ENCODE data around the gene PTPN18. TPM values are rescaled to one million over a fixed set of nuclear protein-coding genes. Genes with fewer than 3 reads are reported as not detected.

PTPN18 gene, protein sequence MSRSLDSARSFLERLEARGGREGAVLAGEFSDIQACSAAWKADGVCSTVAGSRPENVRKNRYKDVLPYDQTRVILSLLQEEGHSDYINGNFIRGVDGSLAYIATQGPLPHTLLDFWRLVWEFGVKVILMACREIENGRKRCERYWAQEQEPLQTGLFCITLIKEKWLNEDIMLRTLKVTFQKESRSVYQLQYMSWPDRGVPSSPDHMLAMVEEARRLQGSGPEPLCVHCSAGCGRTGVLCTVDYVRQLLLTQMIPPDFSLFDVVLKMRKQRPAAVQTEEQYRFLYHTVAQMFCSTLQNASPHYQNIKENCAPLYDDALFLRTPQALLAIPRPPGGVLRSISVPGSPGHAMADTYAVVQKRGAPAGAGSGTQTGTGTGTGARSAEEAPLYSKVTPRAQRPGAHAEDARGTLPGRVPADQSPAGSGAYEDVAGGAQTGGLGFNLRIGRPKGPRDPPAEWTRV
- total RNA-seq = 10 to 100 TPM in 1 of 4 donors, 1 to 10 TPM in 3; 3.0 to 15.2 (median 7.0) TPM

- in situ Hi-C loops (cut with MboI; ENCODE audit: low sequenced_read_pairs in 4 of 4) (loop anchor here in 1 of 4 donors (25.0 kb wide), 1 partner anchor 731 kb away; the partner anchor contains the start of gene FAM168B), intact Hi-C loops (cut with DNase I; ENCODE audit: low total_unique reads) (loop anchor here (1.0 to 2.0 kb wide), 3 partner anchors 14 to 35 kb away; partner anchors contain the start of gene IMP4)
These were observed at the start of gene PTPN18 for GRCh38 chr2:130355578-130356431. Gene PTPN18 (plus strand): TSS chr2:130356056. CDS start chr2:130356108, 52 bp downstream.

GRCh38 chr2:130307850-130308249, 48.0 kb upstream of the PTPN18 start:
- no peak for ATAC-seq
- TF ChIP-seq POLR2A (IDR thresholded peaks at IDR 0.05) = no peak
- TF ChIP-seq, protein P1, sequence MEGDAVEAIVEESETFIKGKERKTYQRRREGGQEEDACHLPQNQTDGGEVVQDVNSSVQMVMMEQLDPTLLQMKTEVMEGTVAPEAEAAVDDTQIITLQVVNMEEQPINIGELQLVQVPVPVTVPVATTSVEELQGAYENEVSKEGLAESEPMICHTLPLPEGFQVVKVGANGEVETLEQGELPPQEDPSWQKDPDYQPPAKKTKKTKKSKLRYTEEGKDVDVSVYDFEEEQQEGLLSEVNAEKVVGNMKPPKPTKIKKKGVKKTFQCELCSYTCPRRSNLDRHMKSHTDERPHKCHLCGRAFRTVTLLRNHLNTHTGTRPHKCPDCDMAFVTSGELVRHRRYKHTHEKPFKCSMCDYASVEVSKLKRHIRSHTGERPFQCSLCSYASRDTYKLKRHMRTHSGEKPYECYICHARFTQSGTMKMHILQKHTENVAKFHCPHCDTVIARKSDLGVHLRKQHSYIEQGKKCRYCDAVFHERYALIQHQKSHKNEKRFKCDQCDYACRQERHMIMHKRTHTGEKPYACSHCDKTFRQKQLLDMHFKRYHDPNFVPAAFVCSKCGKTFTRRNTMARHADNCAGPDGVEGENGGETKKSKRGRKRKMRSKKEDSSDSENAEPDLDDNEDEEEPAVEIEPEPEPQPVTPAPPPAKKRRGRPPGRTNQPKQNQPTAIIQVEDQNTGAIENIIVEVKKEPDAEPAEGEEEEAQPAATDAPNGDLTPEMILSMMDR (IDR thresholded peaks at IDR 0.05 in 4 of 5, conservative IDR thresholded peaks at IDR 0.05 in 1 of 5) = no peak
- H3K9me3 ChIP-seq = no peaks in the 10 kb centered on the region
- in situ Hi-C loops (cut with MboI; ENCODE audit: low sequenced_read_pairs in 4 of 4) (no loop called here), intact Hi-C loops (cut with DNase I; ENCODE audit: low total_unique reads) (no loop called here)
- H3K27me3 ChIP-seq = no peaks in the 10 kb centered on the region
- H3K4me1 ChIP-seq = no peaks in the 10 kb centered on the region
- H3K27ac ChIP-seq = no peak overlapping the region
- H3K36me3 ChIP-seq = no peaks in the 10 kb centered on the region
- H3K4me3 ChIP-seq = no peak overlapping the region
- no peak for DNase-seq

More at GRCh38 chr2:130355578-130356431, at the start of gene PTPN18:
- peak; percentile 92 to 93 for ATAC-seq
- H3K9me3 ChIP-seq = no peaks in the 10 kb centered on the region
- peak within 1 kb of the TSS; percentile 75 to 88 (median 86) for H3K27ac ChIP-seq
- H3K4me3 ChIP-seq = peak within 1 kb of the TSS; percentile 71 to 87 (median 75)
- peak; percentile 83 to 89 for DNase-seq
- peaks cover 13 to 21% of the 10 kb centered on the region in 2 donors for H3K4me1 ChIP-seq
- H3K27me3 ChIP-seq = no peaks in the 10 kb centered on the region
- H3K36me3 ChIP-seq = no peaks in the 10 kb centered on the region
- TF ChIP-seq POLR2A (IDR thresholded peaks at IDR 0.05) = peak; percentile 86 to 90
- TF ChIP-seq, protein P1 (IDR thresholded peaks at IDR 0.05 in 4 of 5, conservative IDR thresholded peaks at IDR 0.05 in 1 of 5) = peak; percentile 58 to 74 (median 72)

GRCh38 chr2:130310881-130311280, 45.0 kb upstream of the PTPN18 start:
- H3K4me1 ChIP-seq = no peaks in the 10 kb centered on the region
- no peak overlapping the region for H3K4me3 ChIP-seq
- H3K27ac ChIP-seq = no peak overlapping the region
- H3K27me3 ChIP-seq = no peaks in the 10 kb centered on the region
- in situ Hi-C loops (cut with MboI; ENCODE audit: low sequenced_read_pairs in 4 of 4) (no loop called here), intact Hi-C loops (cut with DNase I; ENCODE audit: low total_unique reads) (no loop called here)
- TF ChIP-seq, protein P1 (IDR thresholded peaks at IDR 0.05 in 4 of 5, conservative IDR thresholded peaks at IDR 0.05 in 1 of 5) = no peak
- TF ChIP-seq POLR2A (IDR thresholded peaks at IDR 0.05) = no peak
- DNase-seq (no peak), ATAC-seq (no peak)
- no peaks in the 10 kb centered on the region for H3K9me3 ChIP-seq
- H3K36me3 ChIP-seq = no peaks in the 10 kb centered on the region

DNA sequence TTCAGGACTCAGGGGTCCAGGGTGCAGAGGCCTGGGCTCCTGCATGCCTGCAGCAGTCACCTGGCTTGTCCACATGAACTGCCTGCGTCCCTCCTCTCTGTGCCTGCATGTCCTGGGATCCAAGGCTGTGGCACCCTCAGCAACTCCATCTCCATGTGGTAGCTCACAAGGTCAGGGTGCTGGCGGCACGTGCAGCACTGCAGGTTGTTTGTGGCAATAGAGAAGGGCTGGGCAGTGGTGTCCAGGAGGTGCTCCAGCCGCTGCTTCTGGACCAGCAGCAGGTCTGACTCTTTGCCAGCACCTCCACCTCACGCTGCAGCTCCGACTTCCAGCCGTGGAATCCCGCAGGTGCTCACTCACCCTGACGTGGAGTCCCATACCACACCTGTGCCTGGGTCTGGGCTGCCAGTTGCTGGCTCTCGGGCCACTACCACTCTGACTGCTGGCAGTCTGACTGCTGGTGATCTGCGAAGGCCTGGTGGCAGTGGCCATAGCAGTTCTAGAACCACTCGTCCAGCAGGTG, 42.0 kb upstream of the PTPN18 start:
- Histone ChIP-seq H3K27me3 (no peaks in the 10 kb centered on the region), H3K36me3 (no peaks in the 10 kb centered on the region), H3K4me3 (no peak overlapping the region), H3K9me3 (no peaks in the 10 kb centered on the region), H3K27ac (no peak overlapping the region), H3K4me1 (no peaks in the 10 kb centered on the region)
- in situ Hi-C loops (cut with MboI; ENCODE audit: low sequenced_read_pairs in 4 of 4) = no loop called here
- intact Hi-C loops (cut with DNase I; ENCODE audit: low total_unique reads) = no loop called here
- TF ChIP-seq, protein P1 (IDR thresholded peaks at IDR 0.05 in 4 of 5, conservative IDR thresholded peaks at IDR 0.05 in 1 of 5) = no peak
- no peak for TF ChIP-seq POLR2A (IDR thresholded peaks at IDR 0.05)
- no peak for DNase-seq
- ATAC-seq = no peak

All from gastrocnemius medialis (tissue), 4 donors.